Activated T-cell treated with anti-CD3 and anti-CD28 coated beads for 24 hours (primary cell): ENCODE measurements around the gene PMEPA1.

ENCODE experiments used
- DNase-seq: peaks from one replicate; pipeline ENCODE4 v3.0.0-alpha.2; 2020; ENCODE audit warnings: low read depth

Gene PMEPA1

GRCh38 chr20:57660922-57661745, 48.7 kb downstream of the PMEPA1 start:
- DNase-seq, result no peak

DNA sequence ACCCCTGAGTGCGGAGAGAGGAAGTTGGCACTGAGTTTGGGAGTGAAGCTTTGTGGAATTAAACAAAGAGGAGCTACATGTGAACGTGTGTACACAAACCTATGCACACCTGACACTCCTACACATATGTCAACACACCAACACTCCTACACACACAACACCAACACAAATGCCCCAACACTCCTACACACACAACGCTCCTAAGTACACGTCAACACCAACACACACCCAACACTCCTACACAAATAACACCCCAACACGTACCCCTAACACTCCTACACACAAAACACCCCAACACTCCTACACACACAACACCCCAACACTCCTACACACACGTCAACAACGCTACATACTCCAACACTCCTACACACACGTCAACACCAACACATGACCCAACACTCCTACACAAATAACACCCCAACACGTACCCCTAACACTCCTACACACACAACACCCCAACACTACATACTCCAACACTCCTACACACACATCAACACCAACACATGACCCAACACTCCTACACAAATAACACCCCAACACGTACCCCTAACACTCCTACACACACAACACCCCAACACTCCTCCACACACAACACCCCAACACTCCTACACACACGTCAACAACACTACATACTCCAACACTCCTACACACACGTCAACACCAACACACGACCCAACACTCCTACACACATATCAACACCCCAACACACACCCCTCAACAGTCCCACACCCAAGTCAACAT, 49.5 kb downstream of the PMEPA1 start:
- DNase-seq, result no peak

GRCh38 chr20:57659517-57660180, 50.2 kb downstream of the PMEPA1 start:
- DNase-seq, result no peak

DNA sequence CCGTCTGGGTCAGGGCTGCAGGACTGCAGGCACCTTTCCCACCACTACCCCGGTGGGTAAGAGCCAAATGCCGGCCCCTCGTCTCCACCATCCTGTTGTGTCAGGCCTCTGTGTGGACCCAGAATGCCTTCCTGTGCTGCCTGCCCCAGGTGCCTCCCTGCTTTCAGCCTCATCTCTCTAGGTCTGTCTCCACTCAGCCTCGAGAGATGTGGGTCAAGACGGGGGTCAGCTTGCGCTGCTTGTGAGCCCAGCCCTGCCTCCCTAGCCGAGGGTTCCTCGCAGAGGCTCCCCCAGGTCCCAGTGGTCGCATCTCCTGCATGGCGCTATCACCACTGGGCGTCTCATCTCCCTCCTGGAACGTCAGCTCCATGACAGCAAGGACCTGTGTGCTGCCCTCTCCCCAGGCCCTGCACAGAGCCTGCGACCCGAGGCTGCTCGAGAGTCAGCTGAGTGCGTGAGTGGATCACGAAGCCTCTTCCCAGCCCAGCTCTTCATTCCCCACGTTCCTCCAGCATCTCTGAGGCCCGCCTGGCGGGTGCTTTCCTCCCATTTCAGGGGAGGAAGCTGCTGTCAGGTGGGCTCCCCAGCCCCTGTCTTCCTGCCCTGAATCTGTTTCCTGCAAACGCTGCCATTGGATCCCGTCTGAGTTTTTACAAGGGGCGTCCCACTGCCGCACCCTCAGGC, 50.8 kb downstream of the PMEPA1 start:
- no peak for DNase-seq

DNA sequence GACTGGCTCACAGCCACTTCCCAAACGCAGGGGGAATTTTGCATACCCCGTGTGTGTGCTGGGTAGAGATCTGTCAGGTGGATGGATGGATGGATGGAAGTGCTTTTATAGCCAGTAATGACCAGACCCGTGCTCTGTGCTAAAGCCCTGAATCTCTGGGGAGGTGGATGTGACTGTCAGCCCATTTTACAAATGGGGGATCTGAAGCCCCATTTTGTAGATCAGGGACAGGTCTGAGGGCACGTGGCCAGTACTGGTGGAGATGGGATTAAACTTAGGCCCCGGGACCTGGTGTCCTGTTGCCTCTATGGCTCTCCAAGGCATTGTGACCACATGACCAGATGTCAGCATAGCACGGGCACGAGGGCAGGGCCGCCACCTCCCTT, 51.4 kb downstream of the PMEPA1 start:
- DNase-seq, result no peak

DNA sequence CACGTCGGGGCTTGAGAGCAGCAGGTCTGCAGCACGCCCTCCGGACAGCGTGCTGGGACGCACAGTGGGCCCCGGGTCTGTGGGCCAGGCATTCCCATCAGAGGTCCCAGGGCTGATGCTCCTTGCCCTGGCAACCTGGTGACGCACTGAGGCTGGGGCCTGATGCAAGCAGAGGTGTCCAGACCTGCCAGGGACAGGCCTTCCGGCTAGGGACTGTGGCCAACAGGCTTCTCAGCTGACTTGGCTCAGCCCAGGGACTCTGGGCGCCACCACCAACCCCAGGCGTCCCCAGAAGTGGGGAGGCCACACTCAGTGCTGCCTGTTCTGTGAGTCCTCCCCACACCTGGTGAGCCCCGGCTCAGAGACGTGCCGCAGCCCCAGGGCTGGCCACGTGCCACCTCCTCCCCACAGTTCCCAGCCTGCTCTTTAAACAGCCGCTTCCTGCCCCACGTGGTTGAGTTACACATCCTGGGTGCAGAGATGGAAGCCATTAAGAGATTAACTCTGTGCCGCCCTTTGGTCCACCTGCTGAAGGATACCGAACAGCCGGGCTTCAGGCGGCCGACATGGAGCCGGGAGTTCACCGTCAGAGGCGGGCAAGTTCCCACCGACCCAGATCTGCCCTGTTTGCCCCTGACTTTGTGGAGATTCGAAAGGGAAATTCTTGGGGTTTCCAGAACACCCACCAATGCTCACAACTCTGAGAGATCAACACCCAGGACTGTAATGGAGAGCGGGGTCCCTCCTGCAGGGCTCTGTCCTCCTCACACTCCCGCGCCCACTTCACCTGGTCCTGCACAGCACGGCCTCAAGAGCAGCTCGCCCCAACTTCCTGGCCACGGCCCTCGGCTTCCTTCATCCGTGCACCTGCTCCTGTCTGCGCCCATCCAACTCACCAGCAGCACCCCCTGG, 52.0 kb downstream of the PMEPA1 start:
- DNase-seq, result peak; percentile 25

- no peak for DNase-seq
Observed at GRCh38 chr20:57656821-57657534, 52.8 kb downstream of the PMEPA1 start.

GRCh38 chr20:57656252-57656820, 53.5 kb downstream of the PMEPA1 start:
- DNase-seq, result no peak

DNA sequence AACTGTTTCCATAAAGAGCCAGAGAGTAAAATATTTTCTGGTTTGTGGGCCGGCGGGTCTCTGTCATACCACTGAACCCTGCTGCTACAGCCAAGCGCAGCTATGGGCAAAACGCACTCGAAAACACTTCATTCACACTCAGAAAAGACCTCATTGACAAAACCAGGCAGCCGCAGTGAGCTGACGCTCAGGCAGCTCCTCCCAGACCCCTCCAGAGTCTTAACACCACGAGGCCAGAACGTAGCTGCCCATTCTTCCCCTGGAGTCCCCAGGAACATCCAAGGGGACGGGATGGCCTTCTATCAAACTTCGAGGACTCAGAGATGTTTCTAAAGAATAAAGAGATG, 54.0 kb downstream of the PMEPA1 start:
- no peak for DNase-seq

DNA sequence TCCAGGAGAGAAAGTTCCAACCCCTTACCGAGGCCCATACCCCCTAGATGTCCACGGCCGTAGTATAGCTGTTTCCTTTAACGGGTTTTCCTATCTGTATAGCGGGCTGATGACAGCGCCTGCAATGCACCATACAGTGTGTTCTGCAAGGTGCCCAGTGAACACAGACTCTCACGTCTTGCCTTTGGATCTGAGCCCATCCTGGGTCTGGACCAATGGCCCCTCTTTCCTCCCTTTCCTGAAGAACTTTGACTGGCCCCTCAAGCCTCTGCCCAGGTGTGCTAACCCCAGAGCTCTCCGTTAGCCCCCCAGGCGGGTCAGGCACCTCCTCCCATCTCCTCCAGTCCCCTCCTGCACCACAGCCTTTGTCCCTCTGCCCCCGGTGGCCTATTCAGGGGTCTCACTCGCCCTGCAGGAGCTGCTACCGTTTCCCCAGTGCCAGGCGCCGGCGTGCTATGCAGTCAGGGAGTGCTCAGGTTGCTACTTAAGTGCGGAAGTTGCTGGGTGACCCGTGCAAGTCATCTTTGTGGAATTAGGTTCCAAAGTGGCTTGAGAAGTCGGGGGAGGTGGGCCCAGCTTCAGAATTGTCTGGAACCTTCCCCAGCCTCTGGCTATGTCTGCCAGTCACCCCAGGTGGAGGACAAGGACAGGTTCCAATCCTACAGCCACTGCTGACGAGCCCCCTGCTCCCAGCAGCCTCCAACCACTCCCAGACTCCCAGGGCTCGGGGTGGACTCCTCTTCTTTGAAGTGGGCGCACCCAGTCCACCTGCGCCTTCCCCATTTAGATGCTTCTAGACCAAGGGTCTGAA, 54.6 kb downstream of the PMEPA1 start:
- DNase-seq, result no peak

DNA sequence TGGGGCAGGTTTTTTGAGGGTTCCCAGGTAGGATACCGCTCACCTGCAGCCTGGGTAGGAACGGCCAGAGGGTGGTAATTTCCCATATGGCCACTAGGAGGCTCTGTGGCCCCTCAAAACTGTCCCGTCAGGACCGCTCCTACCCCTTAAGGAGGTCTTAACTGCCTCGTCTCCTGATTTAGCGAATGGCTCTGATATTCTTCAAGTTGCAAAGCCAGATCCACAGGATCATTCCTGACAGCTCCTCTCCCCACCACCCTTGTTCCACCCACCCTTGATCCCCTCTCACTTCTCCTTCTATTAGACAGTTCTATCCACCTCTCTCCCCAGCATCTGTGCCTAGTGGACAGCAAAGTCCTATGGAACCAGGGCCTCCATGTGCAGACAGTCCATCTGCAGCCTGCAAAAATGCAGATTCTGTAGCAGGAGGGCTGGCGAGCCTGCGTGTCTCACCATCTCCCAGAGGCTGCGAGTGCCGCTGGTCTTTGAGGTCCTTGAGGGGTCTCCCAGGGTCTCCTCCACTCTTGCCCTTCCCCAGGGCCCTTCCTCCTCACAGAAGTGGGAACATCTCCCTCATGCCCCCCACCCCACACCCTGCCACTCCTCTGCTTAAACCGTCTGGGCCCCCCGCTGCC, 55.3 kb downstream of the PMEPA1 start:
- peak; percentile 48 for DNase-seq

GRCh38 chr20:57653910-57654309, 55.9 kb downstream of the PMEPA1 start:
- DNase-seq, result no peak

DNA sequence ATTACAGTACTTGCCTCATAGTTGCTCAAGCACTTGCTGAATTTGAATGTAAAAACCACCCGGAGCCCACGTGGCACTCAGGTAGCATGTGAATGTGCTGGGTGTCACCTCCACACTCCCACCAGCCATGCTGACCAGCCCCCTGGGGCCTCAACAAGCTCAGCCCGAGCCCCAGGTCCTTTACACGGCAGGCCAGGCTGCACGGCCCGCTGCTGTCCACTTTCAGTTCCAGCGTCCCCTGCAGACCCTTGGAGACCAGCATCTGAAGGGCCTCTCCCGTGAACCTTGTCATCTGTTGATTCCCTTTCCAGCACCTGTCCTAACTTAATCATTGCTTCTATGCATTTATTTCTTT, 56.3 kb downstream of the PMEPA1 start:
- DNase-seq, result no peak

- no peak for DNase-seq
Observed at GRCh38 chr20:57652606-57653545, 56.9 kb downstream of the PMEPA1 start.

DNA sequence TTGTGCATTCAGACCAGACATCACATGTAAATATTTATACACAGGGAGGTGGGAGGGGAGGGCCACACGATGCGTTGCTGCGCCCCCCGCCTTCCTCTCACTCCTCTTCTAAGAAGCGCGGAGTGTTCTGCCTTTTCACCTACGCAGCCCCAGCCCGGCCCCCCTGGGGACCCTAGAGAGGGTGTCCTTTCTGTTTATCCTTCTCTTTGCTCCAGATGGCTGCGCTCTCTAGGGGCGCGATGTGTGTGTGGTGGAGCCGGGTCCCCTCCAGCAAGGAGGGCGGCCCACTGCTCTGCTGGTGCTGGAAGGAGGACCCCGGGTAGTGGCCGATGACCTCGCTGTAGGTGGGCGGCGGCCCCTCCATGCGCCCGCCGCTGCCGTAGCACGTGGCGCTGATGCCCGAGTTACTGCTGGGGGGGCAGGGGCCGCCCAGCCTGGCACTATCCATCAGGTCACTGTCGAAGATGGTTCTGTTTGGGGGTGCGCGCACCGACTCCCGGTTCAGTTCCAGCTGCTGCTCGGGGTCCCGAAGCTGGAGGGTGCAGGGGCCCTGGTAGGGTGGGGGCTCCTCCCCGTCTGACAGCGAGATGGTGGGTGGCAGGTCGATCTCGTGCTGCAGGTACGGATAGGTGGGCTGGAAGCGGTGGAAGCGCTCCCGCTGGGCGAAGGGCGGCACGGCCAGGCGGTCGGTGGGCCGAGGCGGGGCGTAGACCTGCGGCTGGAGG, 57.8 kb downstream of the PMEPA1 start:
- no peak for DNase-seq

DNA sequence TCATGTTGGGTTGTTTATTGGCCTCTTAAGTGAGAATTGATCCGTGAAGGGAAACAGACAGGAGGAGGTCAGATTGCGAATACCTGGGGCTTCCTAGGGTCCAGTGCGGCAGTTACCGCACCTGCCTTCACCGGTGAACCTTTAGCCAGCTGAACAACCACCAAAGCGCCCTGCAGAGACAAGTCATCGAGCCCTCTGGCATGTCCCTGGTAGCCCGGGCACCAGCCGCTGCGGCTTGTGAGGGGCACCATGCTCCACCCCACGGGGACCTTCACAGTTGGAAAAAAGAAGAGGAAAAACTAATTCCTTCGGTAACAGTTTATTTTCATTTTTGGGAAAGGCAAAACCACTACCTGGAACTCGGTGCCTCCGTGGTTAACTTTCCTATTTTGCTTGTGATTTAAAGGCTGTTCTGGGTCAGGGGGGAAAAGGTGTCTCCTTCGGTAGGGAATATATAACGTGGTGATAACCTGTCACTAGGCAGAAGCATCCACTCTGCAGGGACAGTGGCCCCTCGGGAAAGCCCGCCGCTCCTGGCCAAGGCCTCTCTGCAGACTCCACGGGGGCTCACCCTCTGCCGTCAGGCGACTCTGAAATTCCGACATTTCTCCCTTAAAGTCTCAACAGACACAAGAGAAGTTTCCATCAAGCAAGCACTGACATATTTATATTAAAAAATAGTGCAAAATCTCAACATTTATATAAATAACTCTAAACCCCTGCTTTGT, 58.9 kb downstream of the PMEPA1 start:
- no peak for DNase-seq

DNA sequence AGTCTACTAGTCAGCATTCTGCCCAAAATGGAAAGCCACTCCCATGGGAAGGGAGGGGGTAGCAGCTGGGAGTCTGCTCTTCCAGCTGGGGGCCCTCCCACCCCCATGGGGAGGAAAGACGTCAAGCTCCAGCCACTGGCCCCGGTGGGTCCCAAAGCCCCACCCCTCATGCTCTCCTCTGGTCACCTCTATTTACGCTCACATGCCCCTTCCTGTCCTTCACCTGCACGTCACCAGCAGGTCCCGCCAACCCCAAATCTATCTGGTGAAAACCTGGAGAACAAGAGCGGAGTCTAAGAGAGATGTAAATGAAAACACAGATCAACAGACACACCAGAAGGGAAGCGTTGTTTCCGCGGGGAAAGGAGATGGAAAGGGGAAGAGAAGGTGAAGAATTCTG, 59.5 kb downstream of the PMEPA1 start:
- DNase-seq, result no peak
